GM15510 (cell line): ENCODE data around the gene LPAR5.

ENCODE experiments used
- POLR2A ChIP-seq: IDR thresholded peaks from 3 replicates; pipeline ENCODE4 v1.6.1; 2011; ENCODE audit warnings: borderline replicate concordance; ENCODE audit not compliant: insufficient read length; ENCODE audit errors: extremely low read depth

Gene LPAR5

GRCh38 chr12:6620885-6621274 lies 14.9 kb downstream of the LPAR5 start:
- no peak for TF ChIP-seq POLR2A

GRCh38 chr12:6620137-6620884 lies 15.4 kb downstream of the LPAR5 start:
- no peak for TF ChIP-seq POLR2A

DNA sequence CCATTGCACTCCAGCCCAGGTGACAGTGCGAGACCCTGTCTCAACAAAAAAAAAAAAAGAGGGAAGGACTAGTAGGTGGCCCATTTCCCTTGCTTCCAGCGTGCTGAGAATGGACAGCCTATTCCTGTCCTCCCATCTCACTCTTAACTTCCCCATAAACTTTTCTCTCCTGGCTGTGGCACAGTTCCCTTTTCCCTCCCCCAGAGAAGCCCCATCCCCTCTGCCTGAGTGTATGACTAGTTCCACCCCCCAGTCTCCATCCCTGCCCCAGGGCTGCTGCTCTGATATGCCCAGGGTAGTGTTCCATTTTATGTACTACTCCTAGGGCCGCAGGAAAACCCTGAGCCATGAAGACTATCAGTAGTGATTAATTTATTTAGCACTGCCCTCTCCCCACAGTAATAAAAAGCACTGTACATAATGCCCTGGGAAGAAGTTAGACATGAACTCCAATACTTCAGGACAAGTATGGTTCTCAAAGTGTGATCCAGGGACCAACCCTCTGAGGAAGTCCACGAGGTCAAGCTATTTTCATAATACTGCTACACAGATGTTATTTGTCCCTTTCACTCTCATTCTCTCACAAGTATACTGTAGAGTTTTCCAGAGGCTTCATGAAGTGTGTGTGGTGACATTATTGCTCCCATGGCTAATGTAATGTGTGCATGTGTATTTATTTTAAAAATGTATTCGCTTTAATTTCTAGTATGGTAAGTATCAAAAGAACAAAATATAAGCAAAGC lies 17.1 kb downstream of the LPAR5 start:
- no peak for TF ChIP-seq POLR2A

DNA sequence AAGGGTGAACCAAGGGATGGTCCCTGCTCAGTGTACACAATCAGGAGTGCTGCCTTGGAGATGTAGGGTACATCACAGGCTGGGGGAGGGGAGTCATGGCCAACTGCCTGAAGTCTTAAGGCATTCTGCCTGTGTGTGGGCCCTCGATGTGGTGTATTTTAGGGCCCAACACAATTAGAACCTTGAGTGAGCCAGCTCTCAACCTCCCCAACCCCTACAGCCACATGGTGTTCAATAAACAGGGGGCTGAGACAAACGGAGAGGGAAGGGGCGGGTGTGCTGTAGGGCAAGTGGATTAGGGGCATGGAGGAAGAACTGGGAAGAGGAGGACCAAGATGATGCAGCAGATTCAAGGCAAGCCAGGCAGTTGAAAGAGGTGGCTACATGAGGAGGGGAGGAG lies 20.0 kb downstream of the LPAR5 start:
- TF ChIP-seq POLR2A = no peak

DNA sequence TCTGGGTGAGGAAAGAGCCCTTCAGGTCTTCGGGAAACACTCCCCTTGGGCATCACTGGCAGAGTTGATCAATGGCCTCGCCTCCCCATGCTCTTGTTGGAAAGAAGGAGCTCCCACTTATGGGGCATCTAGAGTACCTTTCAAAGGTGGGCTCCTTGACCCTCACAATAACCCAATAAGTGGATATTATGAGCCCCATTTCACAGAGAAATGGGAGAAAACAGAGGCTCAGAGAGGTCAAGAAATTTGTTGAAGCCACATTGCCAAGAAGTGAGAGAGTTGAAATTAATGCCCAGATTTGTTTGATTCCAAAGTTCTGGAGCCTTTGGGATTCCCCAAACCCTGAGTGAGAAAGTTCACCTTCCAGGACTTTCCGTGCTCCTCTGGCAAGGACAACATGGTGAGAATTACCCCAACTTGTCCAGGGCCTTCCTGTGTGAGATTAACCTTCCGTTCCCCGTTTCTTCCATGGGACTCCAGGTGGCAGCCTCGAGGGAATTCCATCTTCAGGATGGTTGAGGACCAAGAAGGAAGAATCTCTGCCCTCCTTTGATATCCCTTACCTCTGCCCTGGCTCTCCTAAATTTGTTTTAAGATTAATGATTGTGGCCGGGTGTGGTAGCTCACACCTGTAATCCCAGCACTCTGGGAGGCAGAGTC lies 21.1 kb downstream of the LPAR5 start:
- TF ChIP-seq POLR2A = no peak

- TF ChIP-seq POLR2A = no peak
These were observed 21.8 kb downstream of the LPAR5 start for GRCh38 chr12:6613776-6614512.

GRCh38 chr12:6613015-6613775 lies 22.6 kb downstream of the LPAR5 start:
- no peak for TF ChIP-seq POLR2A

DNA sequence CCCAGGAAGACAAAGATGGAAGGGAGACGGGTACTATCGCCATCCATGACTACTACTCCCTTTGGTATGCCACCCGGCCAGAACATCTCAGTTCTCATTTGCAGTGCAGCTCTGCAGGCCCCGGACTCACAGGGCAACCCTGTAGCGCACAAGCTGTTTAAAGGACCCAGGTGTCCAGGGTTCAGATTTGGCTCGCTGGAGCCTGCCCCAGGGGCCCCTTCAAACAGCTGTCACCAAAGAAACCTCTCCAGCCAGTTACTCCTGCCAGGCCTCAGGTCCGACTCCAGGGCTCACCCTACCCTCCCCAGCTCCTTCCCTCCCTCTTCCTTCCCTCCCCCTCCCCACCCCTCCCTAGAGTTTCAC lies 23.1 kb downstream of the LPAR5 start:
- TF ChIP-seq POLR2A = no peak

DNA sequence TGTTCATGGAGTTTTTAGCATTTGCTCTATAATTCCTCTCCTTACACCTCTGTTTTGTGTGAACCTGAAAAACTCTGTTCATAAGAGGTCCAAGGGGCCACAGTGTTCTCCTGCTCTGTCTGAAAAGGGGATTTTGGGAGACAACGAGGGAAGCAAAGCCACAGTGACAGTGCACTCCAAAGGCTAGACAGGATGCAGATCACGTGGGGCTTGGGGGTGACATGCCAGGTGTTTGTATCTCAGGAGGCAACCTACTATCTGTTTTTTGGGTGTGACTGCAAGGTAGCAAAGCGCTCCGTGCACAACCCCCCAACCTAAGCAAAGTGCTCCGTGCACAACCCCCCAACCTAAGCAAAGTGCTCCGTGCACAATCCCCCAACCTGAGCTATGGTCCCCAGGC lies 23.5 kb downstream of the LPAR5 start:
- TF ChIP-seq POLR2A = no peak

DNA sequence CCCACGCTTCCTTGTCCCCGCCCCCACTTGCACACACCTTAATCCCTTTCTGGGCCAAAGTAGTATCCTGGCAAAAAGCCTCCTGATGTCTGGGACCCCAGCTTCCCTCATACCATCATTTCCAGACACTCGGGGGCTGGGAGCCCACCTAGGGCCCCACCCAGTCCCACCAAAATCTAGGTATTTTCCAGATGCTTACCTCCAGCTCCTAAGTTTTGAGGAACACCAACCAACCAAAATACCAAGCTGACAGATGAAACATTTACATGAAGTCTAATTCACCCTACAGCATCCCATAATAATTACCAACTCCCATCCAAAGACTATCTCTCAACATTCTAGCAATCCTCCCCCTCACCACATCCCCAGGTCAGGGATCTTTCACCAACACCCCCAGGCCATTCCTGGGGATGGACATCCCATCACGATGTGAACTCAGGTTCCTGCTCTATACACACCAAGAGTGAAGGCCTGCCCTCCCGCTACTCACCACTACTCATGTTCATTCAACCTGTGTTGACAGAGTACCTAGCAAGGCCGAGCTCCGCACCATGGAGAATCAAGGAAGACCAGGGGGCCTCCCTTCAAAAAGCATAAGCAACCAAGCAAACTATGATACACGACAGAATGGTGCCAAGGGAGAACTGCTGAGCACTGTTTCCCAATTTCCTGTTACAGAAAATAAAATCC lies 27.0 kb downstream of the LPAR5 start:
- no peak for TF ChIP-seq POLR2A

- TF ChIP-seq POLR2A = no peak
These were observed 27.8 kb downstream of the LPAR5 start for GRCh38 chr12:6607751-6608591.

DNA sequence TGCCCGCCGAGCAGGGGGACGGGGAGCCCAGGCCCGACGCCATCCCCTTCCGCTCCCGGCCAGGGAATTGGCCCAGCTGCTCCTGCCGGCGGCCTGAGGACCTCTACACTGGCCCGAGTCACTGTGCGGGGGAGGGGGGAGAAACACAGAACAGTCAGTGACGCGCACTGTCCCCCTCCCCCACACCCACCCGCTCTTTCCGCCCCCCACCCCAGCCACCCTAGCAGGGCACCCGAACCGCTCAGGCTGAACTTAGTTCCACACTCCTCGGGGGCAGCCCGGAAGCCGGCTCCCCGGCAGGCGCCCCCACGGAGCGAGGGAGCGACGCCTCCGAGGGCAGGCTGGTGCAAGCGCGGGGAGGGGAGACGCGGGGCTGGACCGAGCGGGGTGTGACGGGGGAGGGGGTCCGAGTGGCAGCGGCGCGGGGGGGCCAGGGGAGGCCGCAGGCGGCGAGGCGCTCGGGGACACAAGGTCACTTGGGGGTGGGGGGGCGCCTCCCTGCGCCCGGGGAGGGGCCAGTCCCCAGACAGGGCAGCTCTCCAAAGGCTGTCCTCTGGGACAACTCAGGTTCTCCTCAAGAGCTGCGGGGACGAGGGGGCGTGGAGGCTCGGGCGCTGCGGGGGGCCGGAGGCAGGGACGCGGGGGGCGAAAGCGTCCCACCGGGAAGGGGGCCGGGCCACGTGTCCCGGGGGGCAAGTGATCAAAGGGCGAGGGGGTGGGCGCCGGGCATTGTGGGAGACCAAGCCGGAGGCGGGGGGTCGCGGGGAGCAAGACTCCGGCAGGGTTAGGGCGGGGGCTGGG lies 29.2 kb downstream of the LPAR5 start:
- no peak for TF ChIP-seq POLR2A
